Hindlimb muscle (tissue), 1 donor: ENCODE results near the gene LRIF1. TPM values are rescaled to one million over a fixed set of nuclear protein-coding genes. Genes with fewer than 3 reads are reported as not detected.
"Not testable (repeated sequence)": the region's sequence is repeated elsewhere in the genome, so short reads cannot be mapped to it uniquely, and the experiment has no call there.

Experiments used
- DNase-seq: peaks from one replicate; pipeline ENCODE4 v3.0.0-alpha.2; 2013
- polyA plus RNA-seq: library from polyadenylated mRNA; unstranded; fragments of 120-200 nt; gene quantifications from one replicate; pipeline ENCODE4 v1.2.1, GENCODE V29; 2013; ENCODE audit not compliant: insufficient read length

LRIF1 gene
- 8.6 TPM for polyA plus RNA-seq

DNA sequence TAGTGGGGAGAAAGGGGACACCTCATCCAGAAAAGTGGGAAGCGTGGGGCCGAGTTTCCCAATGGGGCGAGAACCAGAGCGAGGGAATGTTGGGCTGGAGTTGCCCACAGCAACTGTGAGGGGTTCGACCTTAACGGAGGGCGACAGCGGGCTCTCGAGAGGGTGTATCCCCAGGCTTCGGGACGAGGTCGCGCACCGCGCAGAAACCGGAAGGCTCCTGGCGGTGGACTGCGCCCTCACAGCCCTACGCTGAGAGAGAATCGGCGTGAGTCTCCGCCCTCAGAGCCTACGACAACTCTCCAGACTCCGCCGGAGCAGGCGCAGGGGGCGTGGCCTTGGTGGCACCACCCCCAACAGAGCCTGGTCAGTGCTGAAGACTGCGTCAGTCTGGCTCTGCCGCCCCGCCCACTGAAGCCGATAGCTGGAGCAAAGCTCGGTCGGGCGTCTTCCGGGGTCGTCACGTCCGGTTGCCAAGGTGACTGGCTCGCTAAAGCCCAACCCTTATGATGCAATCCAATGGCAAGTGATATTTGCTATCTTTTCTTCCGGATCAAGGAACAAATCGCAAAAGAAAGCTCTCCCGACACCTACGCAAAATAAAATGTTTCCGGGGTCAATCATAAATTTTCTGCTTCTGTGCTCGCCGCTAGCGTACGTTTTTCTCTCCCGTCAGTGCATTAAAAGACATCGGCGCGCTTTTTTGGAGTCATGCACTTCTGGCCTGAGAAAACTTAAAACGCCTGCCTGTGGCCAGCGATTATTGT lies at the start of gene LRIF1:
LRIF1 (minus strand) TSS at position 232 of the 764 bp plus-strand sequence. CDS start 234 bp downstream, outside the sequence.
- DNase-seq: peak; percentile 94

DNA sequence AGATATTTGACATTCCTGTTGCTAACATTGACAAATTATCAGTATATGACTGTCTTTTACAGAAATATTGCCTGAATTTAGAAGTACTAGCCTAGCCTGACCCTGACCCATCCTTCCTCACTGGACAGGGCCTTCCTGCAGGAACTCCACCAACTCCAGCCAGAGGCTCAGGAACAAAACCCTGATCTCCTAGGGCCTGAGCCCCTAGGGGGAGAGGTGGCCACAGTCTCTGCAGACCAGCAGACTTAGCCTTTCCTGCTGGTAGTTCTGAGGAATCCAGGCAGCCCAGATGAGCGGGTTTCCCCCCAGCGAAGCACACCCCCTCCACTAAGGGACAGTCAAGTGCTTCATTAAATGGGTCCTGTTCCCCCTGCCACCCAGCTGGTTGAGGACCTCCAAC lies 44.3 kb upstream of the LRIF1 start:
- DNase-seq: no peak

GRCh38 chr1:111006556-111006955 lies 42.8 kb upstream of the LRIF1 start:
- DNase-seq: no peak

DNA sequence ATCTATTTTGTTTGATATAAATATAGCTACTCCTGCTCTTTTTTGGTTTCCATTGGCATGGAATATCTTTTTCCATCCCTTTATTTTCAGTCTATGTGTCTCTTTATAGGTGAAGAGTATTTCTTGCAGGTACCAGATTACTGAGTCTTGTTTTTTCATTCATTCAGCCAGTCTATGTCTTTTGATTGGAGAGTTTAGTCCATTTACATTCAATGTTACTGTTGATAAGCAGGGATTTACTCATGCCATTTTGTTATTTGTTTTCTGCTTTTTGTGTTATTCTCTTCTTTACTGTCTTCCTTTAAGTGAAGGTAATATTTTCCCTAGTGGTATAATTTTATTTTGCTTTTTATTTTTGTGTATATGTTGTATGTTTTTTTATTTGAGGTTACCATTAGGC lies 35.9 kb upstream of the LRIF1 start:
- DNase-seq: not testable (repeated sequence)

- not testable (repeated sequence) for DNase-seq
Observed at GRCh38 chr1:110992329-110992728, 28.6 kb upstream of the LRIF1 start.

- not testable (repeated sequence) for DNase-seq
Observed at GRCh38 chr1:110991295-110991694, 27.6 kb upstream of the LRIF1 start.

- DNase-seq: no peak
Observed at GRCh38 chr1:110990541-110990940, 26.8 kb upstream of the LRIF1 start.

DNA sequence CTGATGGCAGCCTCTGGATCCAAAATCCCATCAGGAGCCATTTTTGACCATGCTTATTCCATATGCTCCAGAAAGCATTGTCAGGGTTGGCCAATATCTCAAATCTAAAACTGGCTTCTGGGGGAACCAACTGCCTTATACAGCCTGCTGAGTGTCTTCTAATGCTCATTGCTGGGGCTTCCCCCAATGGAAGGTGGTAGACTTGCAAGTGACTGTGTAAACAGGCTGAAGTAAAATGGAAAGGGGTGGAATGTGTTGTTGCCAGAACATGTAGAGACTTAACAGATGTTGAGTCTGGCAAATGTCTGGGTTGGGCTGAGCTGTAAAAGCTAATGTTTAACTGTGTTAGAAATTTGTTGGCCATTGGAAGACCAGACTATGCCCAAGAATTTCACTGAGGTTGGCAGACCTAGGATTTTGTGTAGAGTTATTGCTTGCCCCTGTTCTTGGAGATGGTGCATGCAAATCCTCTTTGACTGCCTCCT lies 22.7 kb upstream of the LRIF1 start:
- DNase-seq: no peak

DNA sequence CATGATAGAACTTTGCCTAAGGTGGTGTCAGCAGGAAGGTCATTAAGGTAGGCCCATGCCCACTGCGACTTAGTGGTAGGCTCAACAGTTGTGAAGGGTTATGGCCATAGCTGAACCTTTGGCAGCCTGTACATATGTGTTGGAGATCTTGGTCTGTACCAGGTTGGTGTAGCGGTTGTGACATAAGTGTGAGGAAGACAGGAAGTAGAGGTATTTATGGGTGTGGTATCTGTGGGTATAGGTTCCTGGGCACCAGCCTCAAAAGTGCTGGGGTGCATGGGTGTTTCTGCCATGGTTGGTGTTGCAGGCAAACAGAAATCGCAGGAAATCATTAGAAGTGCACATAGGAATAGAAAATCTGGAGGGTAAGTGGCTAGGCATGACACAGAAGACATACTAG lies 18.6 kb upstream of the LRIF1 start:
- no peak for DNase-seq

DNA sequence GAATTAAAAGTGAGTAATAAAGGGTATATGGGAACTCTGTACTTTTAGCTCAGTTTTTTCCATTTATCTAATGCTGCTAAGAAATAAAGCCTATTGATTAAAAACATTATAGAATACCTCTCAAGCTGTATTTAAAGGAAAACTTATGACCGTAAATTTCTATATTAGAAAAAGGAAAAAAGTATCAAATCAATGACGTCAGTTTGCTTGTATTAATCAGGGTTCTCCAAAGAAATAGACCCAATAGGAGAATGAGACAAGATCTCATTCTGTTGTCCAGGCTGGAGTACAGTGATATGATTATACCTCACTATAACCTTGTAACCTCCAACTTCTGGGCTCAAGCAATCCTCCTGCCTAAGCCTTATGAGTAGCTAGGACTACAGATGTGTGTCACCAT lies 15.4 kb upstream of the LRIF1 start:
- no peak for DNase-seq

- DNase-seq: no peak
Observed at GRCh38 chr1:110976089-110976488, 12.4 kb upstream of the LRIF1 start.

- DNase-seq: no peak
Observed at GRCh38 chr1:110975265-110975664, 11.5 kb upstream of the LRIF1 start.

DNA sequence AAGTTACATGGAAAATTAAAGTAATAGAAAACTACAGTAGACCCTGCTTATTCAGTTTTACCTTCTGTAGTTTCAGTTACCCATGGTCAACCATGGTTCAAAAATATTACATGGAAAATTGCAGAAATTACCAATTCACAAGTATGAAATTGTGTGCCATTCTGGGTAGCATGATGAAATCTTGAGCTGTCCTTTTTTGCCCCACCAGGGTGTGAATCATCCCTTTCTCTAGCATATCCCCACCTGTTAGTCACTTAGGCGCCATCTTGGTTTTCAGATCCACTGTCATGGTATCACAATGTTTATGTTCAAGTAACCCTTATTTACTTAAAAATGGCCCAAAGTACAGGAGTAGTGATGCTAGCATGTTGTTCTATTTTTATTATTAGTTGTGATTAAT lies 3.5 kb upstream of the LRIF1 start:
- no peak for DNase-seq

- no peak for DNase-seq
Observed at GRCh38 chr1:110964455-110964903, 757 bp upstream of the LRIF1 start.

- DNase-seq: peak; percentile 37
Observed at GRCh38 chr1:110962892-110963690, 631 bp downstream of the LRIF1 start.

DNA sequence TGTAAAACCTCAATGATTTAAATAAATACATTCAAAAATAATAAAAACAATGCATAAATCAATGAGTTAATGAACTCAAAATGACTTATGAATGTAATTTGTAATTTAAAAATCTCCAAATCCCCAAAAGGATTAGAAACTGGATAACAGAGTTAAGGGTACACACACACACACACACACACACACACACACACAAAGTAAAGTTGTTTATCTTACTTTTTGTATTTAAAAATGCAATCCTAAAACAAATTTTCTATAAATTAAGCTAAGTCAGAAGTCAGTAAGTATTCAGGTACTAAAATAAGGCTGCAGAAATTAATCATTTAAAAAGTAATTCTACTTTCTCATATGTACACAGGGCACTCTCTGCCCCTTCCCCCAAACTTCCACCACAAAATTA lies 1.8 kb downstream of the LRIF1 start:
- no peak for DNase-seq

- no peak for DNase-seq
Observed at GRCh38 chr1:110960777-110961420, 2.8 kb downstream of the LRIF1 start.

DNA sequence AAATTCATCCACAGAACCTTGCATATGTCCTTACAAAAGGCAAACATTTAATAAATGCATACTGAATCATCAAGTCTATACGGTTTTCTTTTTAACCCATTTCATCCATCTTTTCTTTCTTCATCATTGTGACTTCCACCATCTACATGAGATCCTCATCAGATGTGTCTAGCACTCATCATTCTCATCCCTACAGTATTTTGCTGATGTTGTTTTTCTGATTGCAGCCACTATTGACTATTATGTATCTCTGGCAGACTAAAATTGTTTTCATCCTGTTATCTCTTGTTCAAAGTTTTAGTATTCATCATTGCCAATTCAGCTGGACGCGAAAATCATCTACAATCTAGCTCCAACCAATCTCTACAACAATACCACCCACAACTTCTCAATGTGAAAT lies 5.9 kb downstream of the LRIF1 start:
- DNase-seq: no peak

DNA sequence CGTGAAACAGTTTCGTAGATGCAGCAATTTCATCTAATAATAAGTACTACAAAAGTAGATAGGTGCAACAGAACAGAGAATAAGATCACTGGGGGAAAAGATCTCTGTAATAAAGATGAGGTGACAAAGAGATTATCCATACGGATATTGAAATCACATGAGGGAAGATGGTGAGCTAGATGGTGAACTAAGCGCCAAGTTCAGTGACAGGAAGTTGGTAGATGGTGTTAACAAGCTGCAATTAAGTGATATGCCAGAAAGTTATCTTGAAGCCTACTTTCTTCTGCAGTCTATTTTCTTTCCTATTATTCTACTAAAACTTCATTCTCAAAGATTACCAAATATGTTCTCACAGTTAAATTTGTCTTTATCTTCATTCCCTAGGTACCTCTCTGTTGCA lies 7.1 kb downstream of the LRIF1 start:
- no peak for DNase-seq

- no peak for DNase-seq
Observed at GRCh38 chr1:110953031-110953430, 10.7 kb downstream of the LRIF1 start.

- DNase-seq: no peak
Observed at GRCh38 chr1:110952031-110952430, 11.7 kb downstream of the LRIF1 start.

GRCh38 chr1:110951161-110951560 lies 12.6 kb downstream of the LRIF1 start:
- no peak for DNase-seq
